CD4-positive, alpha-beta T cell treated with Interleukin-4 for 4 hours (primary cell): ENCODE results near the gene HIGD1A.

Experiments
- DNase-seq: peaks from one replicate; pipeline ENCODE4 v3.0.0-alpha.2; 2020

The HIGD1A gene

GRCh38 chr3:42752961-42753360 lies 51.3 kb downstream of the HIGD1A start:
- no peak for DNase-seq

DNA sequence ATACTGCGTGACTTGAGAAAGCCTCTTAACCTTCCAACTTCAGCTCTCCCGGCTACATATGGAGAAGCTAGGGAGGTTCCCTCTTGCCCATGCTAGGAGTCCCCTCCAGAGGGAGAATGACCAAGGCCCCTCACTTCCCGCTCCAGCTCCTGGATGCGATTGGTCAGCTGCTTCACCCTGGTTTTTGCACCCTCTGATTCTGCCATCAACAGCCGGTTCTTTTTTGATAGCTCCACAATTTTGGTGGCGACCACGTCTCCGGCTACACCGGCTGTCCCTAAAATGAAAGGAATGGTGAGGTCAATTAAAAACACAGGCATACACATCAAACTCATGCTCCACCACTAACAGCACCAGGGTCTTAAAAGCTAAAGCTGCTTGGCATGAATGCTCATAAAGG lies 51.8 kb downstream of the HIGD1A start:
- DNase-seq = no peak

- no peak for DNase-seq
Measured at GRCh38 chr3:42751609-42752008, 52.7 kb downstream of the HIGD1A start.

GRCh38 chr3:42750834-42751233 lies 53.5 kb downstream of the HIGD1A start:
- DNase-seq = no peak

DNA sequence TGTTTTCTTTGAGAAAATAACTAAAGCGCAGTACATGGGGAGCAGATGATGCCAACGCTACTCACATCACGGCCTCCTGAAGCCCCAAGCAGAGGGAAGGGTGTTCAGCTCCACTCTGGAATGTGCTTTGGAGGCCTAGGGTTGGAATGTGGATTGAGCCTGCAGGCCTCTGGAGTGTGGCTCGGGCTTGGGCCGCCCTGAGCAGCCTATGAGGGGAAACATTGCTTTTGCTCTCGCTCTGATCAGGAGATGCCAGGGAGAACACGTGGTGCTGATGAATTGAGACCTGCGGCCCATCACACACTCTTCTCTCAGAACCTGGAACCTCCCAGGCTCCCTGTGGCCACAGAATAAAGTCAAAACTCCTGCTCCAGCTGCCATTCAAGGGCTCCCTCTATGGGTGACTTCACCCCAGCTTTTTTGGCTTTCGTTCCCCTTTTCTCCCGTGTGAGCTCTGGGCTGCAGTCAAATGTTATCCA lies 54.5 kb downstream of the HIGD1A start:
- no peak for DNase-seq

DNA sequence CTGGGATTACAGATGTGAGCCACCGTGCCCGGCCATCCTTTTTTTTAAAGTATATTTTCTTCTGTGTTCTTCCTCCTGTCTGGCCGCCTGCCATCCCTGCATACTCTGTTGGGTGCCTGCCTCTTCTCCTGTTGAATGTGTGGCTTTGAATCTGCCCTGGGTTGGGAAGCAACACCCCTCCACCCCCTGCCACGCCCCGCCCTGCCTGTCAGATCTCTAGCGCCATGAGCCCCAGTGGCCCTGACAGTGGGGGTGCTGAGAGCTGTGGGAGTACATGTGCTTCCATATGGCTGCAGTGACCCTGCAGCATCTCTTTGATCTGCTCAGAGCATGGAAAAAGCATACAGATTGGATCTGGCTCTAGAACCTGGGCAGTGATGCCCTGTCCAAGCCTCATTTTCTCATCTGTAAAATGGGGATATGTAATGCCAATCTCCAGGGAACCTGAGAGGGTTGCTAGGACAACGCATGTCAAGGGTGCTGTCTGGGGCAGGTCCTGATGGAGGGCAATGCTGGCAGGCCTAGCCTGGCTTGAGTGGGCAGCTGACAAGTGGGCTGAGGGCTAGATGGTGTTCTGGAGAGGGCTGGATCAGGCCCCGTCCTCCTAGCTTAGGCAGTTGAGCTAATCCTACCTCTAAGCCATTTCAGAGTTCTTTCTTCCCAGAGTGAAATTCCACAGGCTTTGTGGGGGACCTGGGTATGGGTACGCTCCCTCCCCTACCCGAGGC lies 55.1 kb downstream of the HIGD1A start:
- DNase-seq = no peak

GRCh38 chr3:42747581-42747980 lies 56.7 kb downstream of the HIGD1A start:
- peak; percentile 46 for DNase-seq

GRCh38 chr3:42746455-42747450 lies 57.5 kb downstream of the HIGD1A start:
- DNase-seq = no peak

DNA sequence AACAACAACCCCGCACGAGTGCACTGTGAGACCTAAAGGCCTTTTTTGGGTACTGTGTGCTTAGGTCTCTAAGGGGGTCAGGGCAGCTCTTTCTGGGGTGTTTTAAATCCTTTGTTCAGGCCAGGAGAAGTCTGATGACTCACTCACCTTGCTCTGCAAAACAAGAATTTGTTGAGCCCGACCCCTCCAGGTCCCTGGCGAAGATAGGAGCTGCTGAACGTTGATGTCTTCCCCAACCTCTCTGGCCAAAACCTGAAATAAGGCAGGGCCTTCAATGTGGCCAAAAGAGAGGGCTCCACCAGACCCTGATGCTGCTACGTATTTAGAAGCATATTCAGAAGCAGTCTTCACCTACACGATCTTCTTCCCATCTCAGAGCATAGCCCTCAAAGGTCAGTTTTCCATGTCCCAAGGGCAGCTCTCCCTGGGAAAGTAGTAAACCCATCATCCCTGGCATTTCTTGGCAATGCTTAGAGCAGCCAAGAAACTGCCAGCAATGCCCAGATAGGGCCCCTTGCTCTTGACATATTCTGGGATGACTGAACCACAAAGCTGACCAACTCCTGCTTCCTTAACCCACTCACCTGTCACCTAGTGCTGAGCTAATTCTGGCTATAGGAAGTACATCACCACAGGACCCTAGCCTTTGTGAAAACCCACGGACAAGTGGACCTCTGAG lies 58.4 kb downstream of the HIGD1A start:
- DNase-seq = no peak

DNA sequence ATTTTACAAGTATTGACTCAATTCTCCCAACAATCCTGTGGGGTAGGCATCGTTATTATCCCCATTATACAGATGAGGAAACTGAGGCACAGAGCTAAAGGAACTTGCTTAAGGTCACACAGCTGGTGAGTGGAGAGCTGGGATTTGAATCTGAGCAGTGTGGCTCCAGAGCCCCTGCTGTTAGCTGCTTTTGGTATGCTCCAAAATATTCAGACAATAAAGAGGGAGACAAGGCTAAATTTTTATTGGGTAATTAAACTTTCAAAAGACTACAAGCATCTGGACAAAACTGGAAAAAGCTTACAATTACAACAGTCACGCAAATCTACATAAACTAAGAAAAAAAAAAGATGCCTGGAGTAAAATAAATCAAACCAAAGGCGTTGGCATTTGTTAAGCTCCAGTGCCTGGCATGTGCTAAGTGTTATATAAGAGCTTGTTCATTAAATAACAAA lies 59.0 kb downstream of the HIGD1A start:
- no peak for DNase-seq

GRCh38 chr3:42743204-42743995 lies 60.9 kb downstream of the HIGD1A start:
- no peak for DNase-seq

DNA sequence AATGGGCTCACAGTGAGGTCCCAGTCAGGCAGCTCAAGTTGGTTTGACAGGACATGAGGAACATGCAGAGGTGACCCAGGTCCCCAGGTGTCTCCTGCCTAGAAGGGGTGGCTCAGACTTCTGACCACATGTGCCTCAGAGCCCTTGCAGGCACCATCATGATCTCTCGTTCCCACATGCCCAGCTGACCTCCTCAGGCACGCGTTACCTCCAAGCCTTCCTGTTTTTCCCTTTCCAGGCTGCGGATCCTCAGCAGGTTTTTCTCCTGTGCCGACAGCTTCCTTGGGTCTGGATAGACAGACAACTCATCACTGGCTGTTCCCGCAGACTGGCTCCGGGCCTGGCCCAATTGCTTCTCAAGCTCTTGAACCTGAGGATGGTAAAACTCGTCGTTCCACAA lies 61.6 kb downstream of the HIGD1A start:
- DNase-seq = no peak

DNA sequence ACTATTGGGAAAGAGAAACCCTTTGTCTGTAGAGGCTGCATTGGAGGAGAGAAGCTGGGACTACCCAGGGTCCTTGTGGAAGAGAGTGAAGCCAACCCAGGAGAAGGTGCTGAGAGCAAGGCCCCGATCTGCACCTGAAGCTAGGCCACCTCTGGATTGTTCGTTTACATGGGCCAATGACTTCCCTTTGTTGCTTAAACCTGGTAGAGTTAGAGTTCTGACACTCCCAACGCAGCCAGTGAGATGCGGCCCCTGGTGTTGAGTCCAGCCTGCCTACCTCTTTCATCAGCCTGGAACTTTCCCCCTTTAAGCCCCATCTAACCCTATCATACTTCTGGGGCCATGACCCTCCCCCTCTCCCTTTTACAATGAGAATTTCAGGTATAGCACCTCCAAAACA lies 62.0 kb downstream of the HIGD1A start:
- DNase-seq = no peak

DNA sequence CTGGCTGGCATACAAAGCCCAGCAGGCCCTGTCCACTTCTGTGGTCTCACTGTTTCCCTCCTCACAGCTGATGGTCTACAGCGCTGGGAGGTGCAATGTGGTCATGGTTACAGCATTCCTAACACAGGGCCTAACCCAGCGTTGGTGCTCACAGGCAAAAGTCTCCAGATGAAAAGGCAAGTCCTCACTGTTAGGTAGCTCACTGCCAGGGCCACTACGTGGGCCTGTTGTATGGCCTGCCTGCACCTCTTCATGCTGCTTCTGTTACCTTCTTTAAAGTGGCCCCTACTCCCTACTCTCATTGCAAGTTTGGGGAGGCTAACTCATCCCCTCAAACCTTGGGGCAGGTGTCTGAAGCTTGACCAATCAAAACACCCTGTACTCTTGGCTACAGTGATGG lies 62.5 kb downstream of the HIGD1A start:
- DNase-seq = no peak

- no peak for DNase-seq
Measured at GRCh38 chr3:42739401-42740158, 64.7 kb downstream of the HIGD1A start.

DNA sequence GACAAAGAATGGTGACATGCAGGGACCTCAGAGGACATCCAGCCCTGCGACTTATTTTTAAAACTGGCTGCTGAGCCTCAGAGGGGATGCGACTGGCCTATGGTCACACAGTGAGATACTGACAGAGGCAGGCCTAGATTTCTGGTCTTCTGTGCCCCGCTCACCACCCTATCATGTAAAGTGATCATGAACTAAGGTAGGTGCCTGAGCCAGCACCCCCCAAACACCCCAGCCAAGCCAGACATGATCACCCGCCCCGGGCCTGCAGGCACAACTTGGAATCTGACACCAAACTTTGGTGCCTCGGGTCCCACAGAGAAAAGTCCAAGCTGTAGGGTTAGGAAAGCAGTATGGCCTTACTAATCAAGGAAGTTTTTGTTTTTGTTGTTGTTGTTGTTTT lies 67.8 kb downstream of the HIGD1A start:
- DNase-seq = no peak

- no peak for DNase-seq
Measured at GRCh38 chr3:42736081-42736480, 68.2 kb downstream of the HIGD1A start.

- DNase-seq = no peak
Measured at GRCh38 chr3:42735615-42736014, 68.7 kb downstream of the HIGD1A start.

- DNase-seq = no peak
Measured at GRCh38 chr3:42735019-42735418, 69.3 kb downstream of the HIGD1A start.

DNA sequence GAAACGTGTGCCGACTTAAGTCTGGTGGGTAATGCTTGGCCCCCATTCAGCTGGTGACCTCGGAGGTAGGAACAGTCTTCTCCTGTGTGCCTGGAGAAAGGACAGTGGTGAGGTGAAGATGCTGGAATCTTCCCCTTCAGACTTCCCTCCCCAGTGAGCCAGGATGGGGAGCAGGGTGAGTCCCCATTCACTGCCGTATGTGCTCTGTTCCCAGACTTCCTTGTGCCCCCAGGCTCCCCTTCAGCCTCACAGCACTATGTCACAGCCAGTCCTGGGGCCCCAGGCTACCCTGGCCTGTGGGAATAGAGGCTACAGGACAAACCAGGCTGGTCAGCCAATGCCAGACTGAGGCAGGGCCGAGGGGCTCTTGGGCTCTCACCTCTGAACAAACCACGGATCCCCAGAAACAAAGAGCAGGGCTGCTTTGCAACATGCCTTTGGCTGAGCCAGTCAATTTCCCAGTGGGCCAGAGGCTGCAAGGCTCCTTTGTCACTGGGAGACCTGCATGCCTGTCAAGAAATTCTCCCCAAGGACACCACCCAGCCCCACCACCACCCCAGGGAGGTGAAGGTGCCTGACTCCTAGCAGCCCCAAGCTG lies 69.9 kb downstream of the HIGD1A start:
- DNase-seq = no peak
